HG03108 (cell line): ENCODE results near the gene PLA2G4D.
"Not testable (repeated sequence)": the region's sequence is repeated elsewhere in the genome, so short reads cannot be mapped to it uniquely, and the experiment has no call there.

ENCODE experiments used
- ATAC-seq: cut with Tn5 transposase; IDR thresholded peaks from one replicate; pipeline ENCODE4 v1.9.1; 2021; ENCODE audit warnings: moderate library complexity; ENCODE audit not compliant: unreplicated experiment

PLA2G4D gene

GRCh38 chr15:42092398-42093318 is 1.7 kb downstream of the PLA2G4D start:
- no peak for ATAC-seq

DNA sequence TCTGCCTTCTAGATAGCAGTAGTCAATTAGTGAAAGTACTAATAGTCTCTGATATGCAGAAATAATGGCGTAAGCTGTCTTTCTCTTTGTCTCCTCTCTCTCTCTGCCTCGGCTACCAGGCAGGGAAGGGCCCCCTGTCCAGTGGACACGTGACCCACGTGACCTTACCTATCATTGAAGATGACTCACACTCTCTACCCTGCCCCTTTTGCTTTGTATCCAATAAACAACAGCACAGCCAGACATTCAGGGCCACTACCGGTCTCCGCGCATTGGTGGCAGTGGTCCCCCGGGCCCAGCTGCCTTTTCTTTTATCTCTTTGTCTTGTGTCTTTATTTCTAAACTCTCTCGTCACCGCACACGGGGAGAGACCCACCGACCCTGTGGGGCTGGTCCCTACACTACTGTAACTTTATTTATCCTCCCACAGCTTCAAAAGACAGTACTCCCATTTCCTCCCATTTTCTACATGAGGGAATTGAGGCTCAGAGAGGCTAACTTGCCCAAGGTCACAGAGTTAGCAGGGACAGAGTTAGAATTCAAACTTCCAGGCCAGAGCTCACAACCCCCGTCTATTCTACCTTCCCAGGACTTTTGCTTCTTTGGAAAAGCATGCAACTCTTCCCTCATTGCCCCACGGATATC is 2.5 kb downstream of the PLA2G4D start:
- ATAC-seq = not testable (repeated sequence)

DNA sequence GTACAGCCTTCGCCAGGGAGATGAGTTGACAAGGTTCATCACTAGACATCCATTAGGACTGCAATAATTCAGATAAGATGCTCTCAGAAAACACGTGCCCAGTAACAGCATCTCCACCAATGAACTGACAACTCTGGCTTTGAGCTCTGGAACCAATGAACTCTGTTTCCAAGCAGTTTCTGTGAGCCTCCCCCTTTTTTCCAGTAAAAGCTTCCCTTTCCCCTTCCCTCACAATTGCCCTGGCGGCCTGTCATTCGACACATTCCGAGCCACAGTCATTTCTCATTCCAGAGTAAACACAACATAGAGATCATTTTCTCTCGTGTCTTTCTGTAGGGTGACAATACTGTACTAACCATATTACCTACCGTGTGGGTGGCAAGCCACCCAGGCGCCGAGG is 3.6 kb downstream of the PLA2G4D start:
- ATAC-seq = no peak

DNA sequence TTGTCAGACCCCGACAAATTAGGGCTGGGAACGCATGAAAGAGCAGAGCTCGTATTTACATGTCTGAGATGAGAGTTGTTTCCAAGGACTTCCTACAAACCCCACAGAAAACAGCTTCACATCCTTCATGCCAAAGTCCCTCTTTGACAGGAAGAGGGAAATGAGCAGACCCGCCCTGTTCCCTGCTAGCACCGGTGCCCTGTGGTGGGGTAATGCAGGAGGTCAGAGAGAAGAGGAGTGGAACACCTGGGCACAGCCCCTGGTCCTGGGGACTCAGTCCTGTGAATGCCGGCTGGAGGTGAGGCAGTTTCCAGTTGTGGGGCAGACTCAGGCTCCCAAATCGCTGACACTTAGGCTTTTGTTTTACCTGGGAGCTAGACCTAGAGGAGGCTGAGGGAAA is 4.0 kb downstream of the PLA2G4D start:
- no peak for ATAC-seq

- ATAC-seq = no peak
Measured at GRCh38 chr15:42089942-42090341, 4.4 kb downstream of the PLA2G4D start.

GRCh38 chr15:42088801-42089640 is 5.3 kb downstream of the PLA2G4D start:
- ATAC-seq = no peak

DNA sequence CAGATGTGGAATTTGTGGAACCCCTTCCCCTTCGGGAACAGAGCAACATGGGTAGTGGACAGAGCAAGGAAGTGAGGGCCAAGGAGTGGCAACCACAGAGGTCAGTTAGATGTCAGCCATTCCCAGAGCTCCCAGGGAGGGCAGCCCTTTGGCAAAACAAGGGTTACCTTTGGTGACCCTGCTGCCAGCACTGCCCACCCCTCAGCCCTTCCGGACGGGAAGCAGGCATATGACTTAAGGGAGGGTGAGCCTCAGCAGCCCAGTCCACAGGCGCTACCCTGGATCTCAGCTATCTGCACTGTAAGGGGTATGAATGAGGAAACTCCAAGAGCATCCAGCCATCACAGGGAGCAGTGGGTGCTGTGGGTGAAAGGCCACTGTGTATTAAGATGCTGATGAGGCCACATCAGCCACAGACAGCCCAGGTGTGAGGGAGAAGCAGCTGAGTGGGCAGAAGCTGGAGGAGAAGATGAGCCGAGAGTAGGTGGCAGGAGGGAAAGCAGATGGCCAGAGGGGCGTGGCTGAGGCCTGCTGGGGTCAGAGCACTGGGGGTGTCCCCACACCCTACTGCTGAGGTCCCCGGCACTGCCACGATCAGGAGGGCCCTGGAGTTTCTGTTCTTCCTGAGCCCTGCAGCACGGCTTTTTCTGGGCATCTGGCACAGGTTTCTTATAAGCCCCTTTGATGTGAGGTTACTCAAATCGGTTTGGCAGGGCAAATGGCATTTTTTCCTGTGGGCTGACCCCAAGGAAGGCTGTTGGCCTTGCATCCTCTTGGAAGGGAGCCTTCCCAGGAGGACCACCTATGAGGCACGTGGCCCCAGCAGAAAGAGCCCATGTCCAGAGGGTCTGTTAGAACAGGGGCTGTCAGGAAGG is 6.2 kb downstream of the PLA2G4D start:
- ATAC-seq = no peak

DNA sequence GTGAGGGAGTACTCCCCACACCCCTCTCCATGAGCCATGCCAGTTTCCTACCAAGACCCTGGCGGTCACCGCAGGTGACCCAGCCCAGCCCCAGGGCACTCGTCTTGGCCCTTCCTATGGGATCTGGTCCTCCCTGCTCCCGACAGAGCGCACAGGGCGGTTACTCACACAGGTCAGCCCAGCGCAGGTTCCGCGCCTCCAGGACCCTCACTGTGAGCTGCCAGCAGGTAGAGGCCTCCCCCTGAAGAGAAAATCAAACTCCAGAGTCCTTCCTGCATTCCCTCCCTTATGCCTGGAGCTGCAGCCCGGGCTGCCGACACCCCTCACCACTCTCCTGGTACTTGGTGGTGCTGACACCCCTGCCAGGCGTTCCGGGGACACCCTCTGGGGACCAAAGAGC is 6.9 kb downstream of the PLA2G4D start:
- no peak for ATAC-seq

- no peak for ATAC-seq
Measured at GRCh38 chr15:42085721-42086120, 8.6 kb downstream of the PLA2G4D start.

DNA sequence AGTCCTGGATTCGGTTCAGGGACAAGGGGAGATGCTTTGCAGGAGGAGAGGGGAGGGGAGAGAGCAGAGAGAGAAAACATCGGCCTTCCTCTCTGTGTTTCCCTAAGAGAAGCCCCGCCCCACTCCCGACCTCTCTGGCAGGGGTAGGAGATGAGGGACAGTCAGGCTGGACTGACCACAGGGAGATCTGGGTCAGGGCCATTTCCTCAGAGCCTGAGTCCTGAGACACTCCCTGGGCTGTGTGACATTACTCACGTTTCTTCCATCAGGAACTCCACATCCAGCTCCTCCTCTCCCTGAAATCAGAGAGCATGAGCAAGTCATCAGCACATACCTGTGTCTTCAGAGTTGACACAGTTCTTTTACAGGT is 9.1 kb downstream of the PLA2G4D start:
- ATAC-seq = no peak

GRCh38 chr15:42084465-42085235 is 9.7 kb downstream of the PLA2G4D start:
- no peak for ATAC-seq

GRCh38 chr15:42083916-42084315 is 10.4 kb downstream of the PLA2G4D start:
- no peak for ATAC-seq

DNA sequence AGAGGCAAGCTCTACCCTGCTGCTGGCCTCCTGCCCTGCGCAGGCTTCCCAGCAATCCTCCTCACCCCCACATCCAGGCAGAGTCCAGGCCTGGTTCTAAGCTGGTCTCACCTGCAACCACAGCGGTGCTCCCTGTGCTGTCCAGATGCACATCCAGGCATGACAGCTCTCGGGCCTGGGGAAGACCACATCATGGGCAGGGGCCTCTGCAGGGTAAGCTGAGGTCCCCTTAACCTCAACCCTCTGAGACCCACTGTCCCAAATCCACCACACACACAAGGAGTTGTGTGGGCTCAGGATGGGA is 10.8 kb downstream of the PLA2G4D start:
- no peak for ATAC-seq

DNA sequence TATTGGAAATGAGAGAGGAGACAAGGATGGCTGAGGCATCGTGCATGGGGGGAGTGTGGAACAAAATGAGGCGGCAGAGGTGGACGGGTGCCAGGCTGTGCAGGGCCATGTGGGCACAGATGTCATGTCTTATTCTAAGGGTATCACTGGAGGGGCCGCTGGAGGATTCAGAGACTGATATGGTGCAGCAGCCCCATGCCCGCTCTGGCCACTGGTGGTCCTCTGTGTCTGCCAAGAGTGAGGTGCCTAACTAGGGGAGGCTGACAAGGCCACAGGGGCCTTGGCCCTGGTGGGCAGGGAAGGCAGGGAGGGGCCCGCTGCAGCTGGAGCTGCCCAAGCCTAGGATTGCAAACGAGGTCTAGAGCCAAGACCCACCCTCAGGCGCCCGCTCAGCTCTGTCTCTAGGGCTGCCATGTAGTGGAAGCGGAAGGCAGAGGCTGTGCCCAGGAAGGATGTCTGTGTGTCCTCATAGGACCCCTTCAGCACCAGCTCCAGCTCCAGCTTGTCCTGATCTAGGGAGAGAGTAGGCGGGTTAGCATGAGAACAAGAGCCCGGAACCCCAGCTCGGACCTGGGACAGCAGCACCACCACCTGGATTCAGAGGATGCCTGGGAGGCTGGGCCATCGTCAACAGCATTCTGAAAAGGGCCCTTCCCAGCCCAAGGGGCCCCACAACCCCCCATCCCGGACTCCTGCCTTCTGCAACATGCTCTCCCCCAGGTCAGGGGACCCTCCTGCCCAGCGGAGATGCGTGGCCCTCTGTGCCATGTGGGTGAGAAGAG is 11.3 kb downstream of the PLA2G4D start:
- ATAC-seq = no peak

GRCh38 chr15:42082141-42082540 is 12.2 kb downstream of the PLA2G4D start:
- no peak for ATAC-seq

DNA sequence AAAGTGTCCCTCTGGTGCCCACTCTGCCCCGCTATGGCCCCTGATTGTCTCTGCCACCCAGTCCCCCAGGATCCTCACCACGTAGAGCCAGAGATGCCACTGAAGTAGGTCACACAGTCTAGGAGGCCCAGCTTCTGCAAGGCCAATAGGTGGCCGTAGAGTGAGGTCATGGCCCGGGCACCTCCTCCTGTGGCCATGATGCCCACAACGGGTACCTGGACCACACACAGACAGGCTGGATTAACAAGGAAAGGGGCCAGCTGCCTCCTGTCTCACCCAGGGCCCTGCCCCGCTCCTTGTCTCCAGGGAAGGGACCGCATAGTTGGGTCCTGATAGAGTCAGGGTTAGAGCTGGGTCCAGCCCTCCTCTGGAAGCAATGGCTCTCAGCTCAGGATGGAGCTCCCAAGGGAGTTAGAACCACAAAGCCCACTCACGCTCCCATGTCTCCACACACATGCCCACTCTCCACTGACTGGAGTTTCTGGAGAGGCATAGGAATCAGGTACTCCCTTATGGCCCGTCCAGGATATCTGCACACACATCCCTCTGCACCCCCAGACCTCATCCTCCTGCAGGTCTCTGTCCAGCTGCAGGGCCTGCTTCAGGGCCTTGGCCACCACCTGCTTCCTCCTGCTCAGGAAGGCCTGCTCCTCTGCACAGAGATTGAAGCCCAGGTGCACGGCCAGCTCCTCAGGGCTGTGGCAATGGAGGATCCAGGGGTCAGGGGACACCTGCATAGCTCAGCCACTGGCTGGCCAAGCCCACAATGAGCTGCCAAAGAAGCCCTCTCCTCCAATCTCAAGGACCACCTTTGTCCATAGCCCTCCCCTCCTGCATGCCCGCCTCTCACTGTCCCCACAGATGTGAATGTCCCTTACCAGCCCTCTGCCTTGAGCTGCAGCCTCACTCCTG is 13.2 kb downstream of the PLA2G4D start:
- no peak for ATAC-seq

GRCh38 chr15:42080186-42080918 is 14.0 kb downstream of the PLA2G4D start:
- no peak for ATAC-seq
